Duodenal mucosa (tissue), 2 donors: Measurements from ENCODE around the gene ASIC2.

Experiments
- H3K27ac ChIP-seq: one replicate; pipeline ENCODE4 v1.7.0; 2013; ENCODE audit warnings: low read depth, low read length
- H3K27me3 ChIP-seq, 2 donors: one replicate each; pipeline ENCODE4 v1.7.0; 2013; ENCODE audit warnings: low read length in 2 of 2, control low read depth in 1 of 2; ENCODE audit not compliant: insufficient read depth in 2 of 2, control insufficient read depth in 1 of 2
- H3K36me3 ChIP-seq, 2 donors: one replicate each; pipeline ENCODE4 v1.7.0; 2013; ENCODE audit warnings: low read length in 2 of 2, control low read depth in 1 of 2; ENCODE audit not compliant: insufficient read depth in 2 of 2, control insufficient read depth in 1 of 2
- H3K4me1 ChIP-seq, 2 donors: one replicate each; pipeline ENCODE4 v1.7.0; 2013; ENCODE audit warnings: low read length in 2 of 2, control low read depth in 1 of 2; ENCODE audit not compliant: insufficient read depth in 2 of 2, control insufficient read depth in 1 of 2
- H3K4me3 ChIP-seq, 2 donors: one replicate each; pipeline ENCODE4 v1.7.0; 2013; ENCODE audit warnings: low read length in 2 of 2, low read depth in 1 of 2
- H3K9ac ChIP-seq, 2 donors: one replicate each; pipeline ENCODE4 v1.7.0; 2013; ENCODE audit warnings: low read length in 2 of 2, low read depth in 1 of 2
- H3K9me3 ChIP-seq, 2 donors: one replicate each; pipeline ENCODE4 v1.7.0; 2013; ENCODE audit warnings: low read length in 2 of 2, control low read depth in 1 of 2; ENCODE audit not compliant: control insufficient read depth in 1 of 2

ASIC2 gene

GRCh38 chr17:33023790-33024189 is 269.3 kb downstream of the ASIC2 start:
- Histone ChIP-seq H3K4me1 (no peaks in the 10 kb centered on the region), H3K27ac (no peak overlapping the region), H3K4me3 (no peak overlapping the region), H3K9ac (no peak overlapping the region), H3K27me3 (no peaks in the 10 kb centered on the region), H3K36me3 (no peaks in the 10 kb centered on the region), H3K9me3 (no peaks in the 10 kb centered on the region)

- no peaks in the 10 kb centered on the region for H3K36me3 ChIP-seq
- no peak overlapping the region for H3K27ac ChIP-seq
- no peak overlapping the region for H3K9ac ChIP-seq
- H3K4me3 ChIP-seq = no peak overlapping the region
- no peaks in the 10 kb centered on the region for H3K9me3 ChIP-seq
- no peaks in the 10 kb centered on the region for H3K27me3 ChIP-seq
- H3K4me1 ChIP-seq = no peaks in the 10 kb centered on the region
These were observed 271.2 kb downstream of the ASIC2 start for GRCh38 chr17:33021731-33022408.

- Histone ChIP-seq H3K27me3 (no peaks in the 10 kb centered on the region), H3K9me3 (no peaks in the 10 kb centered on the region), H3K4me3 (no peak overlapping the region), H3K27ac (no peak overlapping the region), H3K4me1 (no peaks in the 10 kb centered on the region), H3K9ac (no peak overlapping the region), H3K36me3 (no peaks in the 10 kb centered on the region)
These were observed 273.8 kb downstream of the ASIC2 start for GRCh38 chr17:33019161-33019890.

- Histone ChIP-seq H3K27me3 (no peaks in the 10 kb centered on the region), H3K4me3 (no peak overlapping the region), H3K9ac (no peak overlapping the region), H3K9me3 (no peaks in the 10 kb centered on the region), H3K4me1 (no peaks in the 10 kb centered on the region), H3K27ac (no peak overlapping the region), H3K36me3 (no peaks in the 10 kb centered on the region)
These were observed 275.7 kb downstream of the ASIC2 start for GRCh38 chr17:33017366-33017765.

GRCh38 chr17:33016920-33017319 is 276.2 kb downstream of the ASIC2 start:
- Histone ChIP-seq H3K27ac (no peak overlapping the region), H3K27me3 (no peaks in the 10 kb centered on the region), H3K9ac (no peak overlapping the region), H3K9me3 (no peaks in the 10 kb centered on the region), H3K4me1 (no peaks in the 10 kb centered on the region), H3K4me3 (no peak overlapping the region), H3K36me3 (no peaks in the 10 kb centered on the region)

- Histone ChIP-seq H3K27ac (no peak overlapping the region), H3K36me3 (no peaks in the 10 kb centered on the region), H3K9me3 (no peaks in the 10 kb centered on the region), H3K4me1 (no peaks in the 10 kb centered on the region), H3K27me3 (no peaks in the 10 kb centered on the region), H3K4me3 (no peak overlapping the region), H3K9ac (no peak overlapping the region)
These were observed 277.3 kb downstream of the ASIC2 start for GRCh38 chr17:33015716-33016346.

GRCh38 chr17:33014751-33015150 is 278.3 kb downstream of the ASIC2 start:
- no peak overlapping the region for H3K27ac ChIP-seq
- peaks cover 3 to 7% of the 10 kb centered on the region in 2 donors for H3K4me1 ChIP-seq
- H3K4me3 ChIP-seq = no peak overlapping the region
- H3K36me3 ChIP-seq = no peaks in the 10 kb centered on the region
- H3K9me3 ChIP-seq = no peaks in the 10 kb centered on the region
- H3K9ac ChIP-seq = no peak overlapping the region
- H3K27me3 ChIP-seq = no peaks in the 10 kb centered on the region

GRCh38 chr17:33013596-33014375 is 279.3 kb downstream of the ASIC2 start:
- peaks cover 3 to 7% of the 10 kb centered on the region in 2 donors for H3K4me1 ChIP-seq
- H3K4me3 ChIP-seq = no peak overlapping the region
- no peaks in the 10 kb centered on the region for H3K9me3 ChIP-seq
- H3K27ac ChIP-seq = no peak overlapping the region
- no peaks in the 10 kb centered on the region for H3K36me3 ChIP-seq
- no peak overlapping the region for H3K9ac ChIP-seq
- H3K27me3 ChIP-seq = no peaks in the 10 kb centered on the region

GRCh38 chr17:33012522-33013033 is 280.5 kb downstream of the ASIC2 start:
- Histone ChIP-seq H3K9ac (no peak overlapping the region), H3K9me3 (no peaks in the 10 kb centered on the region), H3K27ac (no peak overlapping the region), H3K36me3 (no peaks in the 10 kb centered on the region), H3K27me3 (no peaks in the 10 kb centered on the region), H3K4me1 (peaks cover 3 to 7% of the 10 kb centered on the region in 2 donors), H3K4me3 (no peak overlapping the region)
